Thyroid gland (tissue), 4 donors: Measurements from ENCODE around the gene MBNL3.

Experiments used
- POLR2A ChIP-seq, 2 donors: fragments of 450-650 bp; IDR thresholded peaks; one replicate each; pipeline ENCODE4 v1.6.1; 2017; ENCODE audit warnings: antibody characterized with exemption in 2 of 2, mild to moderate bottlenecking in 2 of 2, moderate library complexity in 1 of 2
- TF ChIP-seq, protein P1 (sequence below), 6 experiments: fragments of 200-600 bp in 3 of 6; fragments of 450-650 bp in 3 of 6; sonication (generic) in 3 of 6; IDR thresholded peaks; one replicate each; pipeline ENCODE4 v1.5.1; 2016 to 2019; ENCODE audit warnings: antibody characterized with exemption in 6 of 6, mild to moderate bottlenecking in 2 of 6, inconsistent platforms in 1 of 6, moderate library complexity in 1 of 6

DNA sequence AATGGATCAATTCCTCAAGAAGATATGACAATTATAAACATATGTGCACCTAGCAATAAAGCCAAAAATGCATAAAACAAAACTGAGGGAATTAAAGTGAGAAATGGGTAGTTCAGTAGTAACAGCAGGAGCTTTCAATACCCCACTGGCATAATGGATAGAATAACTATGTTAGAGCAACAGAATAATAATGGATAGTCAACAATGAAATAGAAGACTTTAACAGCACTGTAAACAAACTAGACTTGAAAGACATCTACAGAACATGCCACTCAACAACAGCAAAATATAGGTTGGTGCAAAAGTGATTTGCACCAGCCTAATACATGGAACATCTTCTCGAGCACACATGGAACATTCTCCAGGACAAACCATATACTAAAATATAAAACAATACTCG lies 20.0 kb upstream of the MBNL3 start:
- TF ChIP-seq, protein P1, sequence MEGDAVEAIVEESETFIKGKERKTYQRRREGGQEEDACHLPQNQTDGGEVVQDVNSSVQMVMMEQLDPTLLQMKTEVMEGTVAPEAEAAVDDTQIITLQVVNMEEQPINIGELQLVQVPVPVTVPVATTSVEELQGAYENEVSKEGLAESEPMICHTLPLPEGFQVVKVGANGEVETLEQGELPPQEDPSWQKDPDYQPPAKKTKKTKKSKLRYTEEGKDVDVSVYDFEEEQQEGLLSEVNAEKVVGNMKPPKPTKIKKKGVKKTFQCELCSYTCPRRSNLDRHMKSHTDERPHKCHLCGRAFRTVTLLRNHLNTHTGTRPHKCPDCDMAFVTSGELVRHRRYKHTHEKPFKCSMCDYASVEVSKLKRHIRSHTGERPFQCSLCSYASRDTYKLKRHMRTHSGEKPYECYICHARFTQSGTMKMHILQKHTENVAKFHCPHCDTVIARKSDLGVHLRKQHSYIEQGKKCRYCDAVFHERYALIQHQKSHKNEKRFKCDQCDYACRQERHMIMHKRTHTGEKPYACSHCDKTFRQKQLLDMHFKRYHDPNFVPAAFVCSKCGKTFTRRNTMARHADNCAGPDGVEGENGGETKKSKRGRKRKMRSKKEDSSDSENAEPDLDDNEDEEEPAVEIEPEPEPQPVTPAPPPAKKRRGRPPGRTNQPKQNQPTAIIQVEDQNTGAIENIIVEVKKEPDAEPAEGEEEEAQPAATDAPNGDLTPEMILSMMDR (IDR thresholded peaks at IDR 0.05), result no peak
- TF ChIP-seq POLR2A (IDR thresholded peaks at IDR 0.05), result no peak
